ENCODE results near the gene TBC1D1. TPM values are rescaled to one million over a fixed set of nuclear protein-coding genes. Genes with fewer than 3 reads are reported as not detected.
A peak's percentile ranks its signal among the peaks of the same experiment; 100 is the strongest.

TBC1D1 gene
- total RNA-seq, 2 experiments from 2014 or later: 40.7 to 46.5 TPM

- H3K36me3 ChIP-seq (ENCODE audit: insufficient read depth, low read length): no peaks in the 10 kb centered on the region
- H3K27ac ChIP-seq (ENCODE audit: low read depth in 1 of 2, low read length in 2 of 2): no peak overlapping the region
- DNase-seq (peak in 3 of 14 experiments; percentile 19 to 24 (median 21)), ATAC-seq (ENCODE audit: poor library complexity) (peak; percentile 64)
- TF ChIP-seq, protein P1, sequence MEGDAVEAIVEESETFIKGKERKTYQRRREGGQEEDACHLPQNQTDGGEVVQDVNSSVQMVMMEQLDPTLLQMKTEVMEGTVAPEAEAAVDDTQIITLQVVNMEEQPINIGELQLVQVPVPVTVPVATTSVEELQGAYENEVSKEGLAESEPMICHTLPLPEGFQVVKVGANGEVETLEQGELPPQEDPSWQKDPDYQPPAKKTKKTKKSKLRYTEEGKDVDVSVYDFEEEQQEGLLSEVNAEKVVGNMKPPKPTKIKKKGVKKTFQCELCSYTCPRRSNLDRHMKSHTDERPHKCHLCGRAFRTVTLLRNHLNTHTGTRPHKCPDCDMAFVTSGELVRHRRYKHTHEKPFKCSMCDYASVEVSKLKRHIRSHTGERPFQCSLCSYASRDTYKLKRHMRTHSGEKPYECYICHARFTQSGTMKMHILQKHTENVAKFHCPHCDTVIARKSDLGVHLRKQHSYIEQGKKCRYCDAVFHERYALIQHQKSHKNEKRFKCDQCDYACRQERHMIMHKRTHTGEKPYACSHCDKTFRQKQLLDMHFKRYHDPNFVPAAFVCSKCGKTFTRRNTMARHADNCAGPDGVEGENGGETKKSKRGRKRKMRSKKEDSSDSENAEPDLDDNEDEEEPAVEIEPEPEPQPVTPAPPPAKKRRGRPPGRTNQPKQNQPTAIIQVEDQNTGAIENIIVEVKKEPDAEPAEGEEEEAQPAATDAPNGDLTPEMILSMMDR (IDR thresholded peaks at IDR 0.05): no peak
- Mint-ChIP-seq H3K4me3 (peak overlapping the region; percentile 42), H3K27ac (peak overlapping the region; percentile 31), H3K9me3 (no peaks in the 10 kb centered on the region), H3K4me1 (ENCODE audit: low read depth) (peaks cover 70% of the 10 kb centered on the region), H3K27me3 (no peaks in the 10 kb centered on the region), H3K36me3 (ENCODE audit: low read depth) (no peaks in the 10 kb centered on the region)
- peaks cover 11% of the 10 kb centered on the region for H3K4me1 ChIP-seq (ENCODE audit: insufficient read depth, low read length)
- POLR2A ChIA-PET: no interaction called here
- CTCF ChIA-PET: no interaction called here
- H3K4me3 ChIP-seq (ENCODE audit: low read length): no peak overlapping the region
- no peaks in the 10 kb centered on the region for H3K9me3 ChIP-seq (ENCODE audit: control insufficient read depth in 1 of 2, insufficient read depth in 1 of 2, low read length in 2 of 2)
- no peaks in the 10 kb centered on the region for H3K27me3 ChIP-seq (ENCODE audit: control insufficient read depth in 1 of 2, insufficient read depth in 2 of 2, low read length in 2 of 2)
- intact Hi-C loops (cut with DNase I, micrococcal nuclease): no loop called here
Observed at GRCh38 chr4:37999000-37999716, 108.3 kb downstream of the TBC1D1 start.

GRCh38 chr4:37999965-38000364 lies 109.1 kb downstream of the TBC1D1 start:
- Histone ChIP-seq H3K36me3 (ENCODE audit: insufficient read depth, low read length) (no peaks in the 10 kb centered on the region), H3K4me3 (ENCODE audit: low read length) (no peak overlapping the region), H3K27ac (ENCODE audit: low read depth in 1 of 2, low read length in 2 of 2) (no peak overlapping the region), H3K27me3 (ENCODE audit: control insufficient read depth in 1 of 2, insufficient read depth in 2 of 2, low read length in 2 of 2) (no peaks in the 10 kb centered on the region), H3K4me1 (ENCODE audit: insufficient read depth, low read length) (peaks cover 11% of the 10 kb centered on the region), H3K9me3 (ENCODE audit: control insufficient read depth in 1 of 2, insufficient read depth in 1 of 2, low read length in 2 of 2) (no peaks in the 10 kb centered on the region)
- TF ChIP-seq, protein P1 (IDR thresholded peaks at IDR 0.05): no peak
- Mint-ChIP-seq H3K4me3 (no peak overlapping the region), H3K36me3 (ENCODE audit: low read depth) (no peaks in the 10 kb centered on the region), H3K9me3 (no peaks in the 10 kb centered on the region), H3K4me1 (ENCODE audit: low read depth) (peaks cover 70% of the 10 kb centered on the region), H3K27ac (no peak overlapping the region), H3K27me3 (no peaks in the 10 kb centered on the region)
- CTCF ChIA-PET: no interaction called here
- POLR2A ChIA-PET: no interaction called here
- intact Hi-C loops (cut with DNase I, micrococcal nuclease): no loop called here
- DNase-seq: no peak
- ATAC-seq (ENCODE audit: poor library complexity): no peak

GRCh38 chr4:38001927-38002326 lies 111.0 kb downstream of the TBC1D1 start:
- H3K9me3 ChIP-seq (ENCODE audit: control insufficient read depth in 1 of 2, insufficient read depth in 1 of 2, low read length in 2 of 2): no peaks in the 10 kb centered on the region
- ChIA-PET POLR2A (no interaction called here), CTCF (no interaction called here)
- no peaks in the 10 kb centered on the region for H3K27me3 ChIP-seq (ENCODE audit: control insufficient read depth in 1 of 2, insufficient read depth in 2 of 2, low read length in 2 of 2)
- H3K4me1 ChIP-seq (ENCODE audit: insufficient read depth, low read length): peaks cover 11% of the 10 kb centered on the region
- DNase-seq: no peak
- Mint-ChIP-seq H3K9me3 (no peaks in the 10 kb centered on the region), H3K4me1 (ENCODE audit: low read depth) (peaks cover 60% of the 10 kb centered on the region), H3K36me3 (ENCODE audit: low read depth) (no peaks in the 10 kb centered on the region), H3K27me3 (no peaks in the 10 kb centered on the region), H3K4me3 (no peak overlapping the region), H3K27ac (no peak overlapping the region)
- TF ChIP-seq, protein P1 (IDR thresholded peaks at IDR 0.05): no peak
- no peak for ATAC-seq (ENCODE audit: poor library complexity)
- no peak overlapping the region for H3K27ac ChIP-seq (ENCODE audit: low read depth in 1 of 2, low read length in 2 of 2)
- intact Hi-C loops (cut with DNase I, micrococcal nuclease): no loop called here
- H3K36me3 ChIP-seq (ENCODE audit: insufficient read depth, low read length): no peaks in the 10 kb centered on the region
- no peak overlapping the region for H3K4me3 ChIP-seq (ENCODE audit: low read length)

Data from CD4-positive, alpha-beta T cell (primary cell).